Ascending aorta (tissue), 2 donors: ENCODE measurements around the gene RAPGEF2. TPM values are rescaled to one million over a fixed set of nuclear protein-coding genes. Genes with fewer than 3 reads are reported as not detected.

Source experiments
- DNase-seq, 2 donors: peaks; one replicate each; pipeline ENCODE4 v3.0.0-alpha.2; 2019; ENCODE audit warnings: low spot score in 2 of 2
- H3K27ac ChIP-seq, 2 donors: fragments of 200-600 bp; sonication (generic); one replicate each; pipeline ENCODE4 v1.5.1; 2016 to 2017; ENCODE audit warnings: mild to moderate bottlenecking in 1 of 2
- H3K27me3 ChIP-seq: fragments of 200-600 bp; sonication (generic); one replicate; pipeline ENCODE4 v1.5.1; 2017
- H3K36me3 ChIP-seq, 2 donors: fragments of 200-600 bp; sonication (generic); one replicate each; pipeline ENCODE4 v1.5.1; 2016
- H3K4me1 ChIP-seq, 2 donors: fragments of 200-600 bp; sonication (generic); one replicate each; pipeline ENCODE4 v1.5.1; 2016 to 2017; ENCODE audit warnings: mild to moderate bottlenecking in 1 of 2
- H3K4me3 ChIP-seq, 2 donors: fragments of 200-600 bp; sonication (generic); one replicate each; pipeline ENCODE4 v1.5.1; 2016 to 2017; ENCODE audit warnings: mild to moderate bottlenecking in 1 of 2
- H3K9me3 ChIP-seq, 2 donors: fragments of 200-600 bp; sonication (generic); one replicate each; pipeline ENCODE4 v1.5.1; 2016
- CTCF ChIP-seq, 3 experiments: fragments of 200-600 bp in 2 of 3; fragments of 450-650 bp in 1 of 3; sonication (generic) in 2 of 3; IDR thresholded peaks; one replicate each; pipeline ENCODE4 v1.5.1; 2016 to 2019; ENCODE audit warnings: antibody characterized with exemption in 3 of 3, mild to moderate bottlenecking in 1 of 3, moderate library complexity in 1 of 3
- intact Hi-C: fragments of 100-400 bp; cut with DNase I; formaldehyde crosslinking; loops from one replicate; pipeline ENCODE4 v1.15.1; 2023
- total RNA-seq: library from RNA; depleted of rRNA; stranded (reverse); fragments of >200 nt; gene quantifications from one replicate; pipeline ENCODE4 v1.1.0, GENCODE V29; 2016

RAPGEF2 gene
- total RNA-seq, 1 donor from 2014 or later, result 65.7 TPM

- Histone ChIP-seq H3K4me3 (no peak overlapping the region), H3K4me1 (peaks cover 0 to 9% of the 10 kb centered on the region in 2 donors), H3K27me3 (no peaks in the 10 kb centered on the region), H3K27ac (no peak overlapping the region), H3K9me3 (no peaks in the 10 kb centered on the region), H3K36me3 (peaks cover 0 to 5% of the 10 kb centered on the region in 2 donors)
- TF ChIP-seq CTCF (IDR thresholded peaks at IDR 0.05), result no peak
- intact Hi-C loops, result no loop called here
- DNase-seq, result no peak
Measured at GRCh38 chr4:159252491-159252890, 149.6 kb downstream of the RAPGEF2 start.

- intact Hi-C loops, result no loop called here
- TF ChIP-seq CTCF (IDR thresholded peaks at IDR 0.05), result no peak
- H3K27ac ChIP-seq, result no peak overlapping the region
- H3K27me3 ChIP-seq, result no peaks in the 10 kb centered on the region
- peaks cover 0 to 1% of the 10 kb centered on the region in 2 donors for H3K36me3 ChIP-seq
- no peaks in the 10 kb centered on the region for H3K9me3 ChIP-seq
- H3K4me1 ChIP-seq, result no peaks in the 10 kb centered on the region
- DNase-seq, result no peak
- H3K4me3 ChIP-seq, result no peak overlapping the region
Measured at GRCh38 chr4:159256037-159256436, 153.2 kb downstream of the RAPGEF2 start.

- Histone ChIP-seq H3K4me1 (no peaks in the 10 kb centered on the region), H3K4me3 (no peak overlapping the region), H3K27ac (no peak overlapping the region), H3K27me3 (no peaks in the 10 kb centered on the region), H3K36me3 (no peaks in the 10 kb centered on the region), H3K9me3 (no peaks in the 10 kb centered on the region)
- TF ChIP-seq CTCF (IDR thresholded peaks at IDR 0.05), result no peak
- intact Hi-C loops, result no loop called here
- DNase-seq, result no peak
Measured at GRCh38 chr4:159258889-159259560, 156.1 kb downstream of the RAPGEF2 start.

GRCh38 chr4:159264057-159264456 lies 161.2 kb downstream of the RAPGEF2 start:
- intact Hi-C loops, result no loop called here
- no peak overlapping the region for H3K27ac ChIP-seq
- H3K9me3 ChIP-seq, result no peaks in the 10 kb centered on the region
- H3K4me3 ChIP-seq, result no peak overlapping the region
- no peak for TF ChIP-seq CTCF (IDR thresholded peaks at IDR 0.05)
- no peak for DNase-seq
- no peaks in the 10 kb centered on the region for H3K27me3 ChIP-seq
- H3K36me3 ChIP-seq, result no peaks in the 10 kb centered on the region
- peaks cover 0 to 6% of the 10 kb centered on the region in 2 donors for H3K4me1 ChIP-seq

- Histone ChIP-seq H3K36me3 (no peaks in the 10 kb centered on the region), H3K27me3 (no peaks in the 10 kb centered on the region), H3K4me1 (peaks cover 0 to 6% of the 10 kb centered on the region in 2 donors), H3K27ac (peak overlapping the region; percentile 60 to 63), H3K4me3 (peak overlapping the region; percentile 34 to 61), H3K9me3 (no peaks in the 10 kb centered on the region)
- DNase-seq, result no peak
- intact Hi-C loops, result no loop called here
- TF ChIP-seq CTCF (IDR thresholded peaks at IDR 0.05), result no peak
Measured at GRCh38 chr4:159266981-159267868, 164.3 kb downstream of the RAPGEF2 start.
